GM12865 (cell line): ENCODE data around the gene TNFSF15.

Source experiments
- DNase-seq: peaks from one replicate; pipeline ENCODE4 v3.0.0; 2010; ENCODE audit warnings: low read depth
- H3K4me3 ChIP-seq: 2 replicates; pipeline ENCODE4 v1.5.1; 2011; ENCODE audit warnings: mild to moderate bottlenecking, low read depth, low read length, control low read depth
- CTCF ChIP-seq: IDR thresholded peaks from 2 replicates; pipeline ENCODE4 v1.5.1; 2011; ENCODE audit warnings: low read length, control low read depth, low read depth, inconsistent platforms; ENCODE audit not compliant: insufficient read depth; ENCODE audit errors: missing control alignments

Gene TNFSF15

GRCh38 chr9:114761523-114761922 lies 44.3 kb downstream of the TNFSF15 start:
- DNase-seq = no peak
- TF ChIP-seq CTCF = no peak
- no peak overlapping the region for H3K4me3 ChIP-seq

GRCh38 chr9:114759512-114760341 lies 46.1 kb downstream of the TNFSF15 start:
- TF ChIP-seq CTCF = no peak
- H3K4me3 ChIP-seq = no peak overlapping the region
- no peak for DNase-seq

GRCh38 chr9:114757984-114758383 lies 47.9 kb downstream of the TNFSF15 start:
- no peak for DNase-seq
- no peak overlapping the region for H3K4me3 ChIP-seq
- TF ChIP-seq CTCF = no peak

- no peak for TF ChIP-seq CTCF
- H3K4me3 ChIP-seq = no peak overlapping the region
- no peak for DNase-seq
Measured at GRCh38 chr9:114757395-114757794, 48.4 kb downstream of the TNFSF15 start.

- TF ChIP-seq CTCF = no peak
- no peak for DNase-seq
- no peak overlapping the region for H3K4me3 ChIP-seq
Measured at GRCh38 chr9:114756920-114757319, 48.9 kb downstream of the TNFSF15 start.

GRCh38 chr9:114754581-114754980 lies 51.3 kb downstream of the TNFSF15 start:
- DNase-seq = no peak
- no peak for TF ChIP-seq CTCF
- H3K4me3 ChIP-seq = no peak overlapping the region
